SK-N-SH treated with all-trans-retinoic acid at 6 μM for 48 hours (cell line): ENCODE data around the gene GTF3A.

Experiments
- RARB ChIP-seq: fragments of 250-450 bp; sonication (Bioruptor Pico); IDR thresholded peaks from 2 replicates; pipeline ENCODE4 v1.8.0; 2021; ENCODE audit warnings: mild to moderate bottlenecking, moderate library complexity
- ZFP3 ChIP-seq: fragments of 250-450 bp; sonication (Bioruptor Pico); IDR thresholded peaks from 2 replicates; pipeline ENCODE4 v1.5.0; 2020; ENCODE audit warnings: mild to moderate bottlenecking, moderate library complexity
- TF ChIP-seq, protein P1 (sequence below): fragments of 250-450 bp; sonication (Bioruptor Pico); IDR thresholded peaks from 2 replicates; pipeline ENCODE4 v1.5.0; 2020; ENCODE audit warnings: mild to moderate bottlenecking, moderate library complexity

DNA sequence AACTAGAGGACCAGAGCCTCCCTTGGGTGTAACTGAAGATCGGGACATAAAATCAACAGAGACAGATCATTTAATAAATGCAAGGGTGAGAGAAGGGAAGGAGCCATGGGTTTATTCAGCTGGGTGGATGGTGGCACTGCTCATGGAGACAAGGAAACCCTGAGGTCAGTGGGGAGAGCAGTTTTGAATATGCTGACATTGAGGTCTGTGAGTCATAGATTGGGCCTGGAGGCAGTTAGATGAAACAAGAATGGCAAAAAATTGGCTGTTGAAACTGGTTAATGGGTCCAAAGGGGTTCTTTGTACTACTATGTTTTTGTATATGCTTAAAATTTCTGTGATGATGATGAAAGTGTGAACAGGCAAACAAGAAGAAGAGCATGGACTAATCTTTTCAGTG is 5.1 kb upstream of the GTF3A start:
- TF ChIP-seq RARB (CRISPR knock-in tag) (no peak), ZFP3 (CRISPR knock-in tag) (no peak)
- TF ChIP-seq, protein P1, sequence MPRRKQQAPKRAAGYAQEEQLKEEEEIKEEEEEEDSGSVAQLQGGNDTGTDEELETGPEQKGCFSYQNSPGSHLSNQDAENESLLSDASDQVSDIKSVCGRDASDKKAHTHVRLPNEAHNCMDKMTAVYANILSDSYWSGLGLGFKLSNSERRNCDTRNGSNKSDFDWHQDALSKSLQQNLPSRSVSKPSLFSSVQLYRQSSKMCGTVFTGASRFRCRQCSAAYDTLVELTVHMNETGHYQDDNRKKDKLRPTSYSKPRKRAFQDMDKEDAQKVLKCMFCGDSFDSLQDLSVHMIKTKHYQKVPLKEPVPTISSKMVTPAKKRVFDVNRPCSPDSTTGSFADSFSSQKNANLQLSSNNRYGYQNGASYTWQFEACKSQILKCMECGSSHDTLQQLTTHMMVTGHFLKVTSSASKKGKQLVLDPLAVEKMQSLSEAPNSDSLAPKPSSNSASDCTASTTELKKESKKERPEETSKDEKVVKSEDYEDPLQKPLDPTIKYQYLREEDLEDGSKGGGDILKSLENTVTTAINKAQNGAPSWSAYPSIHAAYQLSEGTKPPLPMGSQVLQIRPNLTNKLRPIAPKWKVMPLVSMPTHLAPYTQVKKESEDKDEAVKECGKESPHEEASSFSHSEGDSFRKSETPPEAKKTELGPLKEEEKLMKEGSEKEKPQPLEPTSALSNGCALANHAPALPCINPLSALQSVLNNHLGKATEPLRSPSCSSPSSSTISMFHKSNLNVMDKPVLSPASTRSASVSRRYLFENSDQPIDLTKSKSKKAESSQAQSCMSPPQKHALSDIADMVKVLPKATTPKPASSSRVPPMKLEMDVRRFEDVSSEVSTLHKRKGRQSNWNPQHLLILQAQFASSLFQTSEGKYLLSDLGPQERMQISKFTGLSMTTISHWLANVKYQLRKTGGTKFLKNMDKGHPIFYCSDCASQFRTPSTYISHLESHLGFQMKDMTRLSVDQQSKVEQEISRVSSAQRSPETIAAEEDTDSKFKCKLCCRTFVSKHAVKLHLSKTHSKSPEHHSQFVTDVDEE (CRISPR knock-in tag) = no peak
